GM18861 (cell line): ENCODE results near the gene NME3.

Source experiments
- ATAC-seq: cut with Tn5 transposase; IDR thresholded peaks from one replicate; pipeline ENCODE4 v1.9.1; 2021; ENCODE audit not compliant: unreplicated experiment

NME3 gene

GRCh38 chr16:1770328-1771187 lies 785 bp downstream of the NME3 start:
- no peak for ATAC-seq

DNA sequence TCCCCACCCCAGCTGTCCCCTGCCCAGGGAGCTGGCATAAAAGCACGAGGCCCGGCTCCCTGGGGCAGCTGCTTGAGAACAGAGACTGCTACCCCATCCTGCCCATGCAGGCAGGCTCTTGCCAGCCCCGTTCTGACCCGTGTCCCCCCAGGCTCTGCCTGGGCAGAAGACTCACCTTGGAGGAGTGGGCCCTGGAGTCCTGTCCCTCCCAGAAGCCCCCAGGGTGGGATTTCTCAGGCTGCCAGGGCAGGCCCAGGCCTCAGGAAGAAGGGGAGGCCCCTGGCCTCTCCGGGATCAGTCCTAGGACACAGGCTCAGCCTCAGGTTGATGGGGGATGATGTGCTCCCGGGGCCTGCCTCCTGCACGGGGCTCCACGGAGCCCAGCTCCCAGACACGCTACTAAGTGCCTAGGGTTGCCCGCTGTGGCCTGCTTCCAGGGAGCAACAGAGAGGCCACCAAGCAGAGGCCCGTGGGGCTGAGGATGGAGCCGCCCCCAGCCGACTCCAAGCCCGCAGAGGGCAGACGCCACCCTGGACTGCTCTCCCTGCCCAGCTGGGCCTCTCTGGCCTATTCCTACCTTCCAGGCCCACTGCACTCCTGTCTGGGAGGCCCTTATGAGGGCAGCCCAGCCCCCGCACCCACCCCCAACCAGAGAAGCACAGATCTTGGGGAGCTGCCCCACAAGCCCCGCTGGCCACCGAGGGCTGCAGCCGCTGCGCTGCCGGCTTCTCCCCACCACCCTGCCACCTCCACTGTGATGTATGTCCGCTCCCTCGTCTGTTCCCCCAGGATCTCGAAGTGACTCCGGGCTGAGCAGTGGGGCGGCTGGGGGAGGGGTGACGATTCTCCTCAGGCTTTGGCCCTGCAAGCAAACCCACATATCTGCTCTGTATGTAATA lies 1.7 kb downstream of the NME3 start:
- ATAC-seq = no peak

DNA sequence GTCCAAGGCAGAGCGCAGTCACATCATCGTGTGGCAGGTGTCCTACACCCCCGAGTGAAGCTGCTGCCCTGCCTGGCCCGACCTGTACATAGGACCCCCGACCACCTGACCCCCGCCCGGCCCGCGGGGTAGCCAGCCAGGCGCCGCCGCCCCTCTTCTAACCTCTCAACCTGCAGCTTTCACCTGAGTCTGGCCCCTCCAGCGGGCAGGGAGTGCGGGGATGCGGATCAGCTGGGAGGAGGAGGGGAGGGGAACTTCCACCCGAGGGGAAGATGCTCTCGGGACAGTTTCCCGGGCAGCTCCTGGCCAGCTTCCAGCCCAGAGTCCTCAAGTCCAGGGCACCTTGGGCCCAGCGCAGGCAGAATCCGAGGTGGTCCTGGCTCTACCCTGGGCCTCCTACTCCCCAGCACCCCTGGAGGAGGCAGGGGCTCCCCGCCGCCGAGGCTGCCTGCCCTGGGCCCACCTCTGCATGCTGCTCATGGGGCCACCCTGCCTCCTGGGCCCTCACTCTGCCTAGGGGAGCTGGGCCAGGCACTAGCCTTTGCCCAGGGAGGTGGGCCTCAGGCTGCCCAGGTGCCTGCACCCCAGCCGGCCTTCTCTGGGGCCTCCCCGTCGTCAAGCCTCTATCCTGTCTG lies 2.5 kb downstream of the NME3 start:
- no peak for ATAC-seq

DNA sequence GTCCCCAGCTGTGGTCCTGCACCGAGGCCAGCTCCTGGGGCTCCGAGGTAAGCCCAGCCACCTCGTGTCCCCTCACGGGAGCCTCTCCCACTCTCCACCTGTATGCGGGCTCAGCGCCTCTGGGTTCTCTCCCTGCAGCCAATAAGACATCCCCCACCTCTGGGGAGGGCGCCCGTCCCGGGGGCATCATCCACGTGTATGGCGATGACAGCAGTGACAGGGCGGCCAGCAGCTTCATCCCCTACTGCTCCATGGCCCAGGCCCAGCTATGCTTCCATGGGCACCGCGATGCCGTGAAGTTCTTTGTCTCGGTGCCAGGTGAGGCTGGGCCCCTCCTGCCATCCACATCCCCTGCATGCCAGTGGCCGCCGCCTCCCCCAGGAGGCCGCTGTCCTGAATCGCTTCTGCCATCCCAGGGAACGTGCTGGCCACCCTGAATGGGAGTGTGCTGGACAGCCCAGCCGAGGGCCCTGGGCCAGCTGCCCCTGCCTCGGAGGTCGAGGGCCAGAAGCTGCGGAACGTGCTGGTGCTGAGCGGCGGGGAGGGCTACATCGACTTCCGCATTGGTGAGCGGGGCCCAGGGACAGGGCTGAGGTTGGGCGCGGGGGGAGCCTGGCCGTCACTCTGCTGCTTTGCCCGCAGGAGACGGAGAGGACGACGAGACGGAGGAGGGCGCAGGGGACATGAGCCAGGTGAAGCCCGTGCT lies 3.1 kb downstream of the NME3 start:
- ATAC-seq = no peak

GRCh38 chr16:1767116-1767994 lies 4.0 kb downstream of the NME3 start:
- ATAC-seq = no peak

DNA sequence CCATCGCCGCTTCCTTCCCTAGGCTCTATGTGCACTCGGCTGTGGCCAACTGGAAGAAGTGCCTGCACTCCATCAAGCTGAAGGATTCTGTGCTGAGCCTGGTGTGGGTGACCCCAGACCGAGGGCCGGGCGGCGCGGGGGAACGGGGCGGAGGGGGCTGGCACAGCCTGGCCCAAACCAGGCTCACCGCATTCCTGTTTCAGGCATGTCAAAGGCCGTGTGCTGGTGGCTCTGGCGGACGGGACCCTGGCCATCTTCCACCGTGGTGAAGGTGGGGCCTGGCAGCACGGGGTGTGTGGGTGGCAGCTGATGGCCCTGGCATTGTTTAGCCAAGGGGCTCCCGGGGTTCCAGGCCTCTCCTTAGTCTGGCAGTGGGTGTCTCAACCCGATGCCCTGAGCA lies 4.6 kb downstream of the NME3 start:
- no peak for ATAC-seq

GRCh38 chr16:1766231-1766630 lies 5.1 kb downstream of the NME3 start:
- no peak for ATAC-seq

DNA sequence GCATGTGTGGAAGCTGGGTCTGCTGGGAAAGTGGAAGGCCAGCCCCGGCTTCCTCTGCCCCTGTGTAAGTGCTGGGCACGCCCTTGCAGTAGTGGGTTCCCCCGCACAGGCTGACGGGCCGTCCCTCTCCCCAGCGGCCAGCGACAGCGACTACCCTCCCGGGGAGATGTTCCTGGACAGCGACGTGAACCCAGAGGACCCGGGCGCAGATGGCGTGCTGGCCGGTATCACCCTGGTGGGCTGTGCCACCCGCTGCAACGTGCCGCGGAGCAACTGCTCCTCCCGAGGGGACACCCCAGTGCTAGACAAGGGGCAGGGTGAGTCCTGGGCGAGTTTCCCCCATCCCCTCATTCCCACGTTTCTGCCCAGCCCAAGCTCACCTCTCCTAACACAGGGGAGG lies 5.5 kb downstream of the NME3 start:
- ATAC-seq = no peak

GRCh38 chr16:1764971-1765370 lies 6.4 kb downstream of the NME3 start:
- ATAC-seq = no peak

DNA sequence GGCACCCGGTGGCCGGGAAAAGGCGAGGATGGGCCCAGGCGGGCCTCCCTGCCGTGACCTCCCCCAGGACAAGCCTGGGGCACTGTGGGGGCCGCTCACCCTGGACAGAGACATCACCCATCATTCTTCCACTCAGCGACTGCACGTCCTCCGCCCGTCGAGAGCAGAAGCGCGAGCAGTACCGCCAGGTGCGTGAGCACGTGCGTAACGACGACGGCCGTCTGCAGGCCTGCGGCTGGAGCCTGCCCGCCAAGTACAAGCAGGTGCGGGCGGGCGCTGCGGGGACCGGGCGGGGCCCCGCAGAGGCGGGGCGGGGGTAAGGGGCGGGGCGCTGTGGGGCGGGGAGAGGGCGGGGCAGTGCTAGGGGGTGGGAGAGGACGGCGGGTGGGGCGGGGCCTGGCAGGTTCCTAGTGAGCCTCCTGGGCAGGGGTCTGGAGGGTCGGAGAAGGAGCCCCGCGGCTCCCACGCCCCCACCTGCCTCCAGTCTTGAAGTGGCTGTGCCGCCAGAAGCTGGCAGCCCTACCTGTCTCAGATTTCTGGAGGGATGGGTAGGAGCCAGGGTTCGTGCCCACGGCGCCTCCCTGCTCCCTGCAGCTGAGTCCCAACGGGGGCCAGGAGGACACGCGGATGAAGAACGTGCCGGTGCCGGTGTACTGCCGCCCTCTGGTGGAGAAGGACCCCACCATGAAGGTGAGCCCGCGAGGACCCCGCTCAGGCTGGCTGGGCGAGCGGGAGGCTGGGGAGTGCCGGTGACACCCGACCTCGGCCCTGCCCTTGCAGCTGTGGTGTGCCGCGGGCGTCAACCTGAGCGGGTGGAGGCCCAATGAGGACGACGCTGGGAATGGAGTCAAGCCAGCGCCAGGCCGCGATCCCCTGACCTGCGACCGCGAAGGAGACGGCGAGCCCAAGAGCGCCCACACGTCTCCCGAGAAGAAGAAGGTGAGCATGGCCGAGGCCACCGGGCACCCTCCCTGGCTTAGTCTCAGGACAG lies 7.5 kb downstream of the NME3 start:
- ATAC-seq = no peak

- no peak for ATAC-seq
These were observed 8.3 kb downstream of the NME3 start for GRCh38 chr16:1762879-1763520.

GRCh38 chr16:1762196-1762878 lies 9.0 kb downstream of the NME3 start:
- ATAC-seq = no peak

GRCh38 chr16:1761751-1762150 lies 9.6 kb downstream of the NME3 start:
- no peak for ATAC-seq

GRCh38 chr16:1760911-1761310 lies 10.4 kb downstream of the NME3 start:
- no peak for ATAC-seq

DNA sequence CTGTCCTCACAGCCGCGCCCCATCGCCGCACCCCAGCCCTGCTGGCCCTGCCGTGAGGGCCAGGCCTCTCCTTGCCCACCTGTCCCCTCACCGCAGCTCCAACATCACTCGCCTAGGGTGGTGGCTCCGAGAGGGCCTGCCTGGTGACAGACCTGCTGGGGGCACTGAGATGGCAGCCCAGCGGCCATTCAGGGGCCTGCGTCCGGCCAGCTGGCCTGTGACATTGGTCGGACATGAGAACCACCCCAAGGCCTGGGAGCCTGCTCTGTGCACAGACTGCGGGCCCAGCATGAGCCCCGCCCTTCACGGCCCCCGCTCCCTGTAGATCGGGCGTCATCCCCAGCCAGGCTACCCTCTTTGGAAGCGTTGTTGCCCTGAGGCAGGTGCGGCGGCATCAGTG lies 11.8 kb downstream of the NME3 start:
- ATAC-seq = no peak

GRCh38 chr16:1758923-1759322 lies 12.4 kb downstream of the NME3 start:
- no peak for ATAC-seq

DNA sequence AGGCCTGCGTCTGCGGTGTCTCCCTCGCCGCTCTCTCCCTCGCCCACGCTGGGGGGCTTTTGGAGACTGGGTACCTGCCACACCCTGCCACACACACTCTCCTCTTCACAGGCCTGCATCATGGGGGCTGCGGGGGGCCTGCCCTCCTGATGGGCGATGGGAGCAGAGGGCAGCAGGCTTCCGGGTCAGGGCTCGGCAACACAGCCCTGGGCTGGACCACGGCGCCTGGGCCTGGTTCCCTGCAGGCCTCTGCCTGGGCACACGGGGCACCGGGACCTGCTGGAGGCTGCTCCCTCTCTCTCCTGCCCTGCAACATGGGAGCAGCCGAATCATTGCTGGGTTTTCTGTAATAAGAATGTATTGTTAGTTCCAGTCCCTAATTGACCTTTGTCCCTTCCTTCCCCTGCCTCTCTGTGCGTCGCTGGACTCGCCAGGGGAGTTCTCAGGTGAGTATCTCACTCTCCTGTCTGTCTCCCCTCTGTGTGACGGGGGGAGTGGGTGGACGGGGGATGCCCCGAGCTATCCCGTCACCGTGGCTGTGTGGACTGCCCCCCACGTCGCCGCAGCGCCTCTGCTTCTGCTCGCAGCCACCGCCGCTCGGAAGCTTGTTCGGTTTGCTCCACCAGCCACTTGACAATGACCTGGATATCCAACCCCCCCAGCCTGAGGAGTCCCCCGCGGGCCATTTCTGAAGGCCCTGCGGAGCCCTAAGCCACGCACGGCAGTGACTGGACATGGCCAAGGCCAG lies 13.5 kb downstream of the NME3 start:
- ATAC-seq = no peak
